HEK293 (cell line): ENCODE measurements around the gene MEG3.
A peak's percentile ranks its signal among the peaks of the same experiment; 100 is the strongest.

Source experiments
- CTCF ChIA-PET: fragments of 350-600 bp; formaldehyde crosslinking; extraction: SDS; loops from one replicate; lab custom pipeline; 2021; ENCODE audit warnings: antibody characterized with exemption; lab: Yijun Ruan, JAX
- POLR2A ChIA-PET: fragments of 300-600 bp; formaldehyde crosslinking; extraction: SDS; loops from one replicate; lab custom pipeline; 2020; ENCODE audit warnings: antibody characterized with exemption, inconsistent platforms; lab: Yijun Ruan, JAX
- H3K27ac ChIP-seq: fragments of 200-500 bp; sonication (Bioruptor generic); 2 replicates; pipeline ENCODE4 v1.5.1; 2014; ENCODE audit warnings: low read depth, low read length, control low read depth, inconsistent platforms; ENCODE audit errors: extremely low read depth
- H3K36me3 ChIP-seq, 2 experiments: fragments of 200-500 bp in 1 of 2; sonication (Bioruptor generic) in 1 of 2; 1 replicate in 1 of 2; 2 replicates in 1 of 2; pipeline ENCODE4 v1.5.1; 2014 to 2017; ENCODE audit warnings: inconsistent platforms in 2 of 2, low read length in 2 of 2; ENCODE audit not compliant: control insufficient read depth in 2 of 2, insufficient read depth in 1 of 2
- H3K4me1 ChIP-seq: fragments of 200-500 bp; sonication (Bioruptor generic); 2 replicates; pipeline ENCODE4 v1.5.1; 2014; ENCODE audit warnings: mild to moderate bottlenecking, low read length, inconsistent platforms; ENCODE audit not compliant: control insufficient read depth, insufficient read depth
- H3K4me3 ChIP-seq: 2 replicates; pipeline ENCODE4 v1.5.1; 2011; ENCODE audit warnings: low read depth, mild to moderate bottlenecking, control low read depth, low read length, moderate library complexity
- H3K9me3 ChIP-seq: fragments of 200-500 bp; sonication (Bioruptor generic); 2 replicates; pipeline ENCODE4 v1.5.1; 2014; ENCODE audit warnings: low read depth, low read length, inconsistent platforms; ENCODE audit not compliant: control insufficient read depth, insufficient read depth
- HOXC10 ChIP-seq: sonication (generic); formaldehyde crosslinking; IDR thresholded peaks from 2 replicates; pipeline ENCODE4 v1.8.1; 2023; ENCODE audit warnings: mild to moderate bottlenecking, missing genetic modification reagents
- SCRT2 ChIP-seq: fragments of 450-650 bp; formaldehyde crosslinking; IDR thresholded peaks from 2 replicates; pipeline ENCODE4 v1.5.1; 2016; ENCODE audit warnings: missing biosample characterization, missing genetic modification characterization
- WT1 ChIP-seq: fragments of 450-650 bp; formaldehyde crosslinking; IDR thresholded peaks from 2 replicates; pipeline ENCODE4 v1.5.1; 2016; ENCODE audit warnings: missing biosample characterization, missing genetic modification characterization
- YY2 ChIP-seq: fragments of 450-650 bp; formaldehyde crosslinking; IDR thresholded peaks from 2 replicates; pipeline ENCODE4 v1.5.1; 2016; ENCODE audit warnings: missing biosample characterization, missing genetic modification characterization
- ZFHX2 ChIP-seq: fragments of 450-650 bp; formaldehyde crosslinking; conservative IDR thresholded peaks from 2 replicates; pipeline ENCODE4 v1.5.1; 2016; ENCODE audit warnings: missing biosample characterization, missing genetic modification characterization
- ZFP69B ChIP-seq: fragments of 450-650 bp; formaldehyde crosslinking; IDR thresholded peaks from 2 replicates; pipeline ENCODE4 v1.5.1; 2016; ENCODE audit warnings: missing biosample characterization, missing genetic modification characterization
- ZNF132 ChIP-seq: fragments of 450-650 bp; formaldehyde crosslinking; IDR thresholded peaks from 2 replicates; pipeline ENCODE4 v1.5.1; 2017; ENCODE audit warnings: missing biosample characterization, missing genetic modification characterization, borderline replicate concordance
- ZNF155 ChIP-seq: fragments of 450-650 bp; formaldehyde crosslinking; IDR thresholded peaks from 2 replicates; pipeline ENCODE4 v1.5.1; 2016; ENCODE audit warnings: missing biosample characterization, missing genetic modification characterization
- ZNF157 ChIP-seq: fragments of 450-650 bp; formaldehyde crosslinking; IDR thresholded peaks from 2 replicates; pipeline ENCODE4 v1.5.1; 2016; ENCODE audit warnings: missing biosample characterization, missing genetic modification characterization
- ZNF274 ChIP-seq, 2 experiments: fragments of 200-500 bp in 1 of 2; fragments of 450-650 bp in 1 of 2; sonication (Bioruptor generic) in 1 of 2; formaldehyde crosslinking in 1 of 2; IDR thresholded peaks; 2 replicates each; pipeline versions ENCODE4 v1.5.1 to v1.6.1; 2014 to 2016; ENCODE audit warnings: borderline replicate concordance in 1 of 2, inconsistent platforms in 1 of 2, low read length in 1 of 2, missing biosample characterization in 1 of 2, missing genetic modification characterization in 1 of 2
- ZNF280C ChIP-seq: fragments of 450-650 bp; formaldehyde crosslinking; IDR thresholded peaks from 2 replicates; pipeline ENCODE4 v1.5.1; 2016; ENCODE audit warnings: missing biosample characterization, missing genetic modification characterization
- ZNF350 ChIP-seq: fragments of 450-650 bp; formaldehyde crosslinking; IDR thresholded peaks from 2 replicates; pipeline ENCODE4 v1.5.0; 2017; ENCODE audit warnings: missing biosample characterization, mild to moderate bottlenecking, missing genetic modification characterization
- ZNF366 ChIP-seq: fragments of 450-650 bp; formaldehyde crosslinking; conservative IDR thresholded peaks from 2 replicates; pipeline ENCODE4 v1.5.1; 2016; ENCODE audit warnings: missing biosample characterization, missing genetic modification characterization
- ZNF501 ChIP-seq: fragments of 450-650 bp; formaldehyde crosslinking; IDR thresholded peaks from 2 replicates; pipeline ENCODE4 v1.5.1; 2016; ENCODE audit warnings: missing biosample characterization, missing genetic modification characterization
- ZNF514 ChIP-seq: fragments of 450-650 bp; formaldehyde crosslinking; IDR thresholded peaks from 2 replicates; pipeline ENCODE4 v1.5.1; 2016; ENCODE audit warnings: missing biosample characterization, missing genetic modification characterization
- ZNF544 ChIP-seq: fragments of 450-650 bp; formaldehyde crosslinking; IDR thresholded peaks from 2 replicates; pipeline ENCODE4 v1.5.0; 2017; ENCODE audit warnings: missing biosample characterization, missing genetic modification characterization
- ZNF692 ChIP-seq: fragments of 450-650 bp; formaldehyde crosslinking; IDR thresholded peaks from 2 replicates; pipeline ENCODE4 v1.5.1; 2016; ENCODE audit warnings: missing biosample characterization, missing genetic modification characterization
- ZNF701 ChIP-seq: fragments of 450-650 bp; formaldehyde crosslinking; IDR thresholded peaks from 2 replicates; pipeline ENCODE4 v1.5.1; 2016; ENCODE audit warnings: missing biosample characterization, missing genetic modification characterization
- ZNF768 ChIP-seq: fragments of 450-650 bp; formaldehyde crosslinking; IDR thresholded peaks from 2 replicates; pipeline ENCODE4 v1.5.1; 2018; ENCODE audit warnings: missing biosample characterization, mild to moderate bottlenecking, missing genetic modification characterization
- ZNF776 ChIP-seq: fragments of 450-650 bp; formaldehyde crosslinking; IDR thresholded peaks from 2 replicates; pipeline ENCODE4 v1.5.0; 2017; ENCODE audit warnings: missing biosample characterization, missing genetic modification characterization, borderline replicate concordance
- ZNF777 ChIP-seq: fragments of 450-650 bp; formaldehyde crosslinking; IDR thresholded peaks from 2 replicates; pipeline ENCODE4 v1.5.1; 2017; ENCODE audit warnings: missing biosample characterization, missing genetic modification characterization, borderline replicate concordance
- ZNF785 ChIP-seq: fragments of 450-650 bp; formaldehyde crosslinking; IDR thresholded peaks from 2 replicates; pipeline ENCODE4 v1.5.1; 2016; ENCODE audit warnings: missing biosample characterization, missing genetic modification characterization
- ZSCAN4 ChIP-seq: fragments of 450-650 bp; formaldehyde crosslinking; IDR thresholded peaks from 2 replicates; pipeline ENCODE4 v1.5.1; 2017; ENCODE audit warnings: missing biosample characterization, missing genetic modification characterization
- TF ChIP-seq, protein P1 (sequence below): fragments of 450-650 bp; IDR thresholded peaks from 2 replicates; pipeline ENCODE4 v1.5.1; 2018; ENCODE audit warnings: missing biosample characterization, missing genetic modification characterization

The MEG3 gene

DNA sequence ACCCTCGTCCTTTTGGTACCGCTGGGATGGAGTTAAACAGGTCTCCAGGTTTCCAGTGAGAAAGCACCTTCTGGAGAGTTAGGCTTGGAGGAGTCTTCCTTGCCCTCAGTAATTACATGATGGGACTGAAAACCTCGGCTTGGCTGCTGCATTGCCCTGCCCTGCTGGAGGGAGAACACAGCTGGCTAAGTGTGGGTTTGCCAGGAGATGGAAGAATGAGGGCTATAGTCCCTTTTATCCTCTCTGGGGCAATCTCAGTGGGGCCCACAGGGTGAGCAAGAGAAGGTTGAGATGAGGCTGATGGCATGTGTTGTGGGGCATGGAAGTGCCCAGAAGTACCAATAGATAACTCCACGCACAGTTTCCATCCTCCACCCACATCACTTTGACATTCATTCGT is 23.2 kb upstream of the MEG3 start:
- Histone ChIP-seq H3K9me3 (no peaks in the 10 kb centered on the region), H3K27ac (no peak overlapping the region), H3K36me3 (no peaks in the 10 kb centered on the region), H3K4me3 (no peak overlapping the region), H3K4me1 (no peaks in the 10 kb centered on the region)
- CTCF ChIA-PET = interaction anchor here (0.6 kb wide), 1 partner anchor 204 kb away, joined by 3 read pairs; no protein-coding TSS in a partner anchor
- TF ChIP-seq WT1 = no peak
- TF ChIP-seq ZFP69B (tag by site-specific recombination) = 0 out of 2 replicates have a peak, but pooled peaks have one; percentile 24
- no peak for TF ChIP-seq ZNF776 (tag by site-specific recombination)
- TF ChIP-seq, protein P1, sequence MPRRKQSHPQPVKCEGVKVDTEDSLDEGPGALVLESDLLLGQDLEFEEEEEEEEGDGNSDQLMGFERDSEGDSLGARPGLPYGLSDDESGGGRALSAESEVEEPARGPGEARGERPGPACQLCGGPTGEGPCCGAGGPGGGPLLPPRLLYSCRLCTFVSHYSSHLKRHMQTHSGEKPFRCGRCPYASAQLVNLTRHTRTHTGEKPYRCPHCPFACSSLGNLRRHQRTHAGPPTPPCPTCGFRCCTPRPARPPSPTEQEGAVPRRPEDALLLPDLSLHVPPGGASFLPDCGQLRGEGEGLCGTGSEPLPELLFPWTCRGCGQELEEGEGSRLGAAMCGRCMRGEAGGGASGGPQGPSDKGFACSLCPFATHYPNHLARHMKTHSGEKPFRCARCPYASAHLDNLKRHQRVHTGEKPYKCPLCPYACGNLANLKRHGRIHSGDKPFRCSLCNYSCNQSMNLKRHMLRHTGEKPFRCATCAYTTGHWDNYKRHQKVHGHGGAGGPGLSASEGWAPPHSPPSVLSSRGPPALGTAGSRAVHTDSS (tag by site-specific recombination) = no peak
- TF ChIP-seq ZNF692 (tag by site-specific recombination) = 0 out of 2 replicates have a peak, but pooled peaks have one; percentile 23
- no peak for TF ChIP-seq ZNF157 (tag by site-specific recombination)
- no peak for TF ChIP-seq ZNF155 (tag by site-specific recombination)
- no peak for TF ChIP-seq HOXC10 (CRISPR knock-in tag)
- no peak for TF ChIP-seq YY2
- no peak for TF ChIP-seq ZNF785 (tag by site-specific recombination)
- TF ChIP-seq ZNF132 (tag by site-specific recombination) = no peak
- no peak for TF ChIP-seq ZNF501 (tag by site-specific recombination)
- POLR2A ChIA-PET = no interaction called here

DNA sequence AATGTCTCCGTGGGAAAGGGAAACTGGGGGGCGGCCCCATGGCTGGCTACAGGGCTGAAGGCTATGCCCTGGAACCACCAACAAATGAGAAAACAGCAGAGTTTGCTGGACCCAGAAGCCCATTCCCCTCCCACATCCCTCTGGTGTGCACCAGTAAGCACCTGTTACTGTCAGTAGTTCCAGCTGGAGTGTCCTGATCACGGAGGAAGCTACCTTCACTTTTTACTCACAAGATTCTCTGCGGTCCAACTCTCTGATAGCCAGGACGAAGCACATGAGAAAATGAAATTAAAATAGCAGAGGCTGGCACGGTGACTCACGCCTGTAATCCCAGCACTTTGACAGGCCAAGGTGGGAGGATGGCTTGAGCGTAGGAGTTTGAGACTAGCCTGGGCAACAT is 22.7 kb upstream of the MEG3 start:
- POLR2A ChIA-PET = no interaction called here
- CTCF ChIA-PET = interaction anchor here (0.6 kb wide), 1 partner anchor 860 kb away, joined by 3 read pairs; no protein-coding TSS in a partner anchor

GRCh38 chr14:100803676-100804075 is 22.2 kb upstream of the MEG3 start:
- ChIA-PET POLR2A (no interaction called here), CTCF (interaction anchor here (0.6 kb wide), 1 partner anchor 861 kb away, joined by 3 read pairs; no protein-coding TSS in a partner anchor)

More for the DNA sequence above, 22.7 kb upstream of the MEG3 start:
- no peaks in the 10 kb centered on the region for H3K36me3 ChIP-seq
- H3K4me1 ChIP-seq = no peaks in the 10 kb centered on the region
- no peak overlapping the region for H3K4me3 ChIP-seq
- no peaks in the 10 kb centered on the region for H3K9me3 ChIP-seq
- TF ChIP-seq ZNF274 (IDR thresholded peaks at IDR 0.05; ENCODE audit: low read length) (no peak), ZNF274 (tag by site-specific recombination; IDR thresholded peaks at IDR 0.05; ENCODE audit: borderline replicate concordance) (no peak), ZFHX2 (peak; percentile 49), ZSCAN4 (tag by site-specific recombination) (no peak), SCRT2 (0 out of 2 replicates have a peak, but pooled peaks have one; percentile 32)
- H3K27ac ChIP-seq = no peak overlapping the region

More at GRCh38 chr14:100803676-100804075, 22.2 kb upstream of the MEG3 start:
- Histone ChIP-seq H3K4me3 (no peak overlapping the region), H3K9me3 (no peaks in the 10 kb centered on the region), H3K4me1 (no peaks in the 10 kb centered on the region), H3K36me3 (no peaks in the 10 kb centered on the region), H3K27ac (no peak overlapping the region)
- TF ChIP-seq ZNF280C = no peak
- TF ChIP-seq ZNF777 (tag by site-specific recombination) = no peak
- no peak for TF ChIP-seq ZNF701 (tag by site-specific recombination)
- no peak for TF ChIP-seq ZNF350 (tag by site-specific recombination)
- TF ChIP-seq ZNF132 (tag by site-specific recombination) = no peak
- TF ChIP-seq ZNF544 = no peak
- TF ChIP-seq ZNF514 = no peak
- TF ChIP-seq ZNF768 = no peak
- TF ChIP-seq ZNF366 (tag by site-specific recombination) = no peak
